HG03442 (cell line): ENCODE measurements around the gene PRKAR1B.
"Not testable (repeated sequence)": the region's sequence is repeated elsewhere in the genome, so short reads cannot be mapped to it uniquely, and the experiment has no call there.

Source experiments
- ATAC-seq: cut with Tn5 transposase; IDR thresholded peaks from one replicate; pipeline ENCODE4 v1.9.1; 2021; ENCODE audit warnings: mild to moderate bottlenecking, moderate library complexity; ENCODE audit not compliant: unreplicated experiment

The PRKAR1B gene

DNA sequence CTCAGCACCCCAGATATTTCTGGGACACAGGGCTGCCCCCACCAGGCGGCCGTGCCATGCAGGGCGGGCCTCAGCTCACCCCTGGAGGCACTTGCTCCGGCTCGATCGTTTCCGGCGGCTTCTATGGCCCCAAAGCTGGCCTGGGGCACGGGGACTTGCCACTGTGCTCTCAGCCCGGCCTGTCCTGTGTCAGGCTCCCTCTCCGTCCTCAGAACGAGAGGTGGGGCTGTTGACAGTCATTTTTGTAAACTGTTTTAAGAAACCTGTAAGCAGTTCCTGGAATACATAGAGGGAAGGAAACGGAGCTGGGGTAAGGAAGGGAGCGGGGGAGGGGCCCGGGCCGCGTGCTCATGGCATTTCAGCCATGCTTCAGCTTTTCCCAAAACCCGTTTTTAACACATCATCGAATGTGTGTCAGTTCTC is 30.7 kb upstream of the PRKAR1B start:
- no peak for ATAC-seq

- ATAC-seq, result no peak
These were observed 30.0 kb upstream of the PRKAR1B start for GRCh38 chr7:756928-757560.

- no peak for ATAC-seq
These were observed 29.3 kb upstream of the PRKAR1B start for GRCh38 chr7:756231-756927.

DNA sequence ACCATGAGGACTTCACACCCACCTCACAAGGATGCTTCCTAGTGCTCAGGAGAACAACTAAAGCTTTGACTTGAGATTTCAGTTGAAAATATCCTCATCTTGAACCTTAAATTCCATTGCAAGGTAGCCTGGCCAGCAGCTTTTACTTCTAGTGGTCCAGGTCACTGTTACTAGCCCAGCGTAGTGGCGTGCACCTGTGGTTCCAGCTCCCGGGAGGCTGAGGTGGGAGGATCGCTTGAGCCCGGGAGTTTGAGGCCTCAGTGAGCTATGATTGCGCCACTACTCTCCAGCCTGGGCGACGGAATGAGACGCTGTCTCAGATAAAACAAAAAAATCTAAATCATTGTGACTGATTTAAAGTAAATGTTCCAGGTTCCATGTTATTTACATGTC is 28.3 kb upstream of the PRKAR1B start:
- ATAC-seq, result no peak

GRCh38 chr7:754531-755412 is 27.7 kb upstream of the PRKAR1B start:
- ATAC-seq, result no peak

- ATAC-seq, result no peak
These were observed 26.1 kb upstream of the PRKAR1B start for GRCh38 chr7:753190-753589.

- ATAC-seq, result not testable (repeated sequence)
These were observed 25.2 kb upstream of the PRKAR1B start for GRCh38 chr7:752256-752655.

DNA sequence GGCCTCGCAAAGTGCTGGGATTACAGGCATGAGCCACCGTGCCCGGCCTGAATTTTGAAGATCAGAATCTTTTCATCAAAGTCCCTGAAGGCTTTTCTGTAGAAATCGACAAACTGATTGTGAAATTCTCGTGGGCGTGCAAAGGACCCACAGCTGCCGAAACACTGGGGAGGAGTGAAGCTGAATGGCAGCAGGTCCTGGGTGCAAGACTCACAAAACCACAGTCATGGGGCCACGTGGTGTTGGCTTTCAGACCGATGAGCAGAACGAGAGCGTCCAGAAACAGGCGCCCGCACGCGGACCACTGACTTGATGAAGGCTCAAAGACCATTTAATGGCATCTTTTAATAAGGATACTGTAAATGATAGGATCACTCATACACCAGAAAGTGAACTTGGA is 24.7 kb upstream of the PRKAR1B start:
- no peak for ATAC-seq

DNA sequence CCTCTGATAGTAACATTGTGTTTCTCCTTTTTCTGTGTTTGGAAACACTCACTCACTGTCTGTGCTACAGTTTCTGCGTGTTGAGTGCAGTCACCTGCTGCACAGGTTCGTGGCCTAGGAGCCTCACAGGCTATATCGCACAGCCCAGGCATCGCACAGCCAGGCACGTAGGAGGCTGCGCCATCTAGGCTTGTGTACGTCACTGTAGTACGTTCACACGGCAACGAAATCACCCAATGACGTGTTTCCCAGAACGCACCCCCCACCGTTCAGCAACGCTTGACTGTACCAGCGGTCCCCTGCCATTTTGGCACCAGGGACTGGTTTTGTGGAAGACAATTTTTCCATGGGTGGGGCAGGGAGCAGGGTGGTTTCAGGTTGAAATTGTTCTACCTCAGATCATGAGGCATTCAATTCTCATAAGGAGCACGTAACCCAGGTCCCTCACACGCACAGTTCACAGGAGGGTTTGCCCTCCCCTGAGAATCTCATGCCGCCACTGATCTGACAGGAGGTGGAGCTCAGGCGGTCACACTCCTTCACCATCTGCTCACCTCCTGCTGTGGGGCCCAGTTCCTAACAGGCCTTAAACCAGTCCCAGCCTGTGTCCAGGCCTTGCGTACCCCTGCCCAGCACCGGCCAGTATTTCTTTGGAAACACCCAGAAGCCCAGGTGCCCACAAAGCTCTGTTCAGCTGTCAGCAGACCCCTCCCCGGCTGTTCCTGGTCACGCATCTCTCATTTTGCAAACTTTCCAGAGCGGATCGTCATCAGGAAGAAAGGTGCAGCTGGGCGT is 23.2 kb upstream of the PRKAR1B start:
- no peak for ATAC-seq

GRCh38 chr7:749140-749551 is 22.1 kb upstream of the PRKAR1B start:
- no peak for ATAC-seq

DNA sequence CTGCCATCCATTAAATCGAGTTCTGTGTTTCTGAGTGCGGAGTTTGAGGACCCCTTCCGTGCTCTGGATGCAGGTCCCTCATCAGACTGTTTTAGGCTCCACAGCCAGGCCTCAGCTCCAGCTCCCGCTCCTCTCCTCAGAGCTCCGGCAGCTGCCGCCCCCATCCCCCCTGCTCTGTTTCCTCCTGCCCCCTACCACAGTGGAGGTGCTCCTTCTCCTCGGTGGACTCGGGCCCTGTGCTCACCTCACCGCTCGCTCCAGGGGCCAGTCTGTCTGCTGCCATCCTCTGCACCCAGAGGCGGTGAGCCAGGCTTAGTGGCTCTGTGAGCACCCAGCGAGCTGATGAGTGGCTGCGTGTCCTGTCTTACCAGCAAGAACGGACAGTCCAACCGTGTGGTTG is 21.4 kb upstream of the PRKAR1B start:
- no peak for ATAC-seq

DNA sequence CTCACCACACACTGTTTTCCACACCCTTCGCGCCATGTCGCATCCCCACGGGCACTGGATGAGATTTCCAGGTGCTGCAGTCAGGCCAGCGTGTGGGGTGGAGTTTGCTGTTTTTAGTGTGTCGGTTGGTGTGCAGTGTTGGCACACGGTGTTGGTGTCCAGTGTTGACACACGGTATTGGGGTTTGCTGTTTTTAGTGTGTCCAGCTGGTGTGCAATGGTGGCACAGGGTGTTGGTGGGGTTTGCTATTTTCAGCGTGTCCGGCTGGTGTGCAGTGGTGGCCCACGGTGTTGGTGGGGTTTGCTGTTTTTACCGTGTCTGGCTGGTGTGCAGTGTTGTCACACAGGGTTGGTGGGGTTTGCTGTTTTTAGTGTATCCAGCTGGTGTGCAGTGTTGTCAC is 20.1 kb upstream of the PRKAR1B start:
- no peak for ATAC-seq

GRCh38 chr7:746155-747061 is 19.3 kb upstream of the PRKAR1B start:
- ATAC-seq, result no peak

- ATAC-seq, result no peak
These were observed 18.5 kb upstream of the PRKAR1B start for GRCh38 chr7:745431-746154.

GRCh38 chr7:744854-745430 is 17.9 kb upstream of the PRKAR1B start:
- ATAC-seq, result no peak

DNA sequence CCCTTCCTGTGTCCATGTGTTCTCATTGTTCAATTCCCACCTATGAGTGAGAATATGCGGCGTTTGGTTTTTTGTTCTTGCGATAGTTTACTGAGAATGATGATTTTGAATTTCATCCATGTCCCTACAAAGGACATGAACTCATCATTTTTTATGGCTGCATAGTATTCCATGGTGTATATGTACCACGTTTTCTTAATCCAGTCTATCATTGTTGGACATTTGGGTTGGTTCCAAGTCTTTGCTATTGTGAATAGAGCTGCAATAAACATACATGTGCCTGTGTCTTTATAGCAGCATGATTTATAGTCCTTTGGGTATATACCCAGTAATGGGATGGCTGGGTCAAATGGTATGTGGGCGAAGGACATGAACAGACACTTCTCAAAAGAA is 17.0 kb upstream of the PRKAR1B start:
- not testable (repeated sequence) for ATAC-seq

DNA sequence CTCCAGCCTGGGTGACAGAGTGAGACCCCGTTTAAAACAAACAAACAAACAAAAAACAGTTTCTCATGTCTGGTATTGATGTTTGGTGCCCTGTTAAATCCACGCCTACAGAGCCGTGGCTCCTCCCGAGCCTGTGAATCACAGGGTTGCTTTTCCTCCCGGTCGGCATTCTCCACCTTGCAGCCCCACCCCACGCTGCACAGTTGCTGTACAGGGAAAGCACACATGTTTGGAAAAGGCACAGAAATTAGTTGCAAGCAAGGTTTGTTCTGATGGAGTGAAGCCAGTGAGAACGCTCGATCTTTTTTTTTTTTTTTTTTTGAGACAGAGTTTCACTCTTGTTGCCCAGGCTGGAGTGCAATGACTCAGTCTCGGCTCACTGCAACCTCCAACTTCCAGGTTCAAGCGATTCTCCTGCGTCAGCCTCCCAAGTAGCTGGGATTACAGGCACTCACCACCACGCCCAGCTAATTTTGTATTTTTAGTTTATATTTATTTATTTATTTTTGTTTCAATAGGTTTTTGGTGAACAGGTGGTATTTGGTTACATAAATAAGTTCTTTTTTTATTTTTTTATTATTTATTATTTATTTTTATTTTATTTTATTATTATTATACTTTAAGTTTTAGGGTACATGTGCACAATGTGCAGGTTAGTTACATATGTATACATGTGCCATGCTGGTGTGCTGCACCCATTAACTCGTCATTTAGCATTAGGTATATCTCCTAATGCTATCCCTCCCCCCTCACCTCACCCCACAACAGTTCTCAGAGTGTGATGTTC is 16.5 kb upstream of the PRKAR1B start:
- ATAC-seq, result not testable (repeated sequence)

DNA sequence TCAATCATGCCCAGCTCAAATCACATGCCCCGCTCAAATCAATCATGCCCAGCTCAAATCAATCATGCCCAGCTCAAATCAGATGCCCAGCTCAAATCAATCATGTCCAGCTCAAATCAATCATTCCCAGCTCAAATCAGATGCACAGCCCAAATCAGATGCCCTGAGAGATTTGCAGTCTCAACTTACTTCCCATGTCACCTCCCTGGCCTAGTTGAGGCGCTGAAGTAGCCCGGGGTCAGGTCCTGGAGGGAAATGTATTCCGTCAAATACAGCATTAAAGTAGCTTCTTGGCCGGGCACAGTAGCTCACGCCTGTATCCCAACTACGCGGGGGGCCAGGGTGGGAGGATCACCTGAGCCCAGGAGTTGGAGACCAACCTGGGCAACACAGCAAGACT is 15.7 kb upstream of the PRKAR1B start:
- no peak for ATAC-seq
